HG03575 (cell line): Measurements from ENCODE around the gene SQSTM1.

Source experiments
- ATAC-seq: cut with Tn5 transposase; IDR thresholded peaks from one replicate; pipeline ENCODE4 v1.9.1; 2021; ENCODE audit not compliant: unreplicated experiment, insufficient number of reproducible peaks, low FRiP score; ENCODE audit errors: extremely low read depth

The SQSTM1 gene

GRCh38 chr5:179803651-179804554 lies 16.8 kb upstream of the SQSTM1 start:
- no peak for ATAC-seq

GRCh38 chr5:179804555-179804947 lies 16.2 kb upstream of the SQSTM1 start:
- ATAC-seq, result no peak

DNA sequence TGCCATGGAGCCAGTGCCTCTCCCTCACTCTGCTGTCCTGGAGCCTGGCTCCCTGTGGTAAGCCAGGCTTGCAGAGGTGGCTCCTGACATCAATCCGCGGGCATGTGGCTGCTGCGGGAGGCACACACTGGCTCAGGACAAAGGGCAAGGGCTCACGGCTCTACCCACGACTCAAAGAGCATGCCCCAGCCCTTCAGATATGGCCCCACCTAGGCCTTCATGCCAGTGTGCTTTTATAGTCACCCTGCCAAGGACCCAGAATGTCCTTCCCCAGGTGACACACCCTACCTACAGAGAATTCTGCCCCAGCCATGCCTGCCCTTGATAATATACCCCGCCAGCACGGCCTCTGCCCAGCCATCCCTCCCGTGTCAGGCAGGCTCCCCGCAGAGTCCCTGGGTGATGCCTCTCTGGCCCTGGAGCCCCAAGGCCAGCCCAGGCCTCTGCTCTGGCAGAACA lies 15.6 kb upstream of the SQSTM1 start:
- no peak for ATAC-seq

GRCh38 chr5:179805529-179806249 lies 15.0 kb upstream of the SQSTM1 start:
- no peak for ATAC-seq

DNA sequence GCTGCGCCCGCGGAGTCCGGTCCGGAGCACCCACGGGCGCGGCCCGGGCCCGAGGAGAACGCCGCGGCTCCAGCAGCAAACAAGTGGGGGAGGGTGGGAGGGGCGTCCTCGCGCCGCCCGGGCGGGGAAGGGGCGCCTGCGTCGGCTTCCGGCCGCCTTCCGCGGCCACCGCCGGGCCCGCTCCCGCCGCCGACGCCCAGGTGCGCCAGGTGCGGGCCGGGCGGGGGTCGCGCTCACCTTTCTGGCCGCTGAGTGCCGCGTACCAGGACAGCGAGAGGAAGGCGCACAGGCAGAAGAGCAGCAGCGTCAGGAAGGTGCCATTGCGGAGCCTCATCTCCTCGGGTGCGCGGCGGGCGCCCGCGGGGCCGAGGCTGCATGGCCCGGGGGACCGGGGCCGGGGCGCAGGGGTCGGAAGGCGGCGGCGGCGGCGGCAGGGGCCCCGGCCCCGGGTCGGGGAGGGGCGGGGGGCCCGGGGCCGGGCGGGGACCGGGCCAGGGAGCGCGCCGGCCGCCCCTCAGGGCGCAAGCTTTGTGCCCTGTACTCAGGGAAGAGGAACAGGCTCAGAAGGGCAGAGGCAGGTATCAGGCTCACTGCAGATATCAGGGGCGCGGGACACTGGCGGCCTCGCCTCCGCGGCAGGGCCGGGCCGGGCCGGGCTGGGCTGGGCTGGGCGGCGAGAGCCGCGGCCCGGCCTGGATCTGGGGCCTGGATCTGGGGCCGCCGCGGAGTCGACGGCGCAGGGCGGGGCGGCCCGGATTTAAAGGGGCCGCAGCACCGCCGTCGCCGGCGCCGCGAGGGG lies 14.3 kb upstream of the SQSTM1 start, which contains the start of gene MGAT4B:
Gene MGAT4B, minus strand, starts transcription at position 617 of the 799 bp plus-strand sequence. Its CDS starts 283 bp downstream, at position 334.
- no peak for ATAC-seq

DNA sequence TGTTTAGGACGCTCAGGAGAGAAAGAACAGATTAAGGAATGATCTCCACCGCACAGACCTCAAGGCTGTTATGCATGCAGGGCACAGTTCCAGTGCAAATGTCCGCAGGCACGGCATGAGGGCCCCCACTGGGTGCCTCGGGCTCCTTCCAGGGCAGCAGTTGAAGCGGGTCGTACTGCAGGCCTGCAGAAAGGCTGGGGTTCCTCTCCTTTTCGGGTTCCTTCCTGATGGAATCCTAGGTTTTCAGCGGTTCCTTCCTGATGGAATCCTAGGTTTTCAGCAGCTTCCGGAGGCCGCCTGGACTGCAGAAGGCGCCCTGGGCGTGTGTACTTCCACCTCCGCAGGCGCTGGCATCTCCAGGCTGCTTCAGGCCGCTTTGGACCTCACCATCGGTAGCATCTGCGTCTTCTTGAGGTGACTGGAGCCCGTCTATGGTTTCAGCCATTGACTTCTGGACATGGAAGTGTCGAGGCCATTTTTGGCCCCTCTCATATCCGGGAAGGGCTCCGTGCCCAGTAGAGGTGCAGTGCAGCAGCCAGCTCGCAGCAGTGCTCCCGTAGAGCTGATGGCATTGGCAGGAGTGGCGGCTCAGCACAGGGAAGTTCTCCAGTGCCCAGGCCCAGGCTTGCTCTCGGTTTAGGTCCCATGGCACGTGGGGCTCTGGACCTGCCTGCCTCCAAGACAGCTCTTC lies 8.4 kb upstream of the SQSTM1 start:
- ATAC-seq, result no peak

- no peak for ATAC-seq
Observed at GRCh38 chr5:179812997-179813607, 7.6 kb upstream of the SQSTM1 start.

DNA sequence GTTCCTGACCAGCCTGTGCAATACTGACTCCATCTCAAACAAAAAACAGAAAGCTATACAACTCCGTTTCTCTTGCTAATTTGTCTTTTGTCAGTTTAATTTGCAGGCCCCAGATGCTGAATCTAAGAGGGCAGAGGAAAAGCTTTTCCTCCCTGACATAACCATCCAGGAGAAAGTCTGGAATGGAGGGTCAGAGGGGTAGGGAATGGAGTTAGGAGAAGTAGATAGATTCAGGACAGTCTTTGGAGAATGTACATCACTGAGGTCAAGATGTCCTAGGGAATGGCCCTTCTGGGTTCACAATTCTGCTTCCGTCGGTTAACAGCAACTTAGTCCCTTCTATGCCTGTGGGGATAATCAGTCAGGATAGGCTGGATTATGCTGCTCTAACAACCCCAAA lies 6.6 kb upstream of the SQSTM1 start:
- ATAC-seq, result no peak

DNA sequence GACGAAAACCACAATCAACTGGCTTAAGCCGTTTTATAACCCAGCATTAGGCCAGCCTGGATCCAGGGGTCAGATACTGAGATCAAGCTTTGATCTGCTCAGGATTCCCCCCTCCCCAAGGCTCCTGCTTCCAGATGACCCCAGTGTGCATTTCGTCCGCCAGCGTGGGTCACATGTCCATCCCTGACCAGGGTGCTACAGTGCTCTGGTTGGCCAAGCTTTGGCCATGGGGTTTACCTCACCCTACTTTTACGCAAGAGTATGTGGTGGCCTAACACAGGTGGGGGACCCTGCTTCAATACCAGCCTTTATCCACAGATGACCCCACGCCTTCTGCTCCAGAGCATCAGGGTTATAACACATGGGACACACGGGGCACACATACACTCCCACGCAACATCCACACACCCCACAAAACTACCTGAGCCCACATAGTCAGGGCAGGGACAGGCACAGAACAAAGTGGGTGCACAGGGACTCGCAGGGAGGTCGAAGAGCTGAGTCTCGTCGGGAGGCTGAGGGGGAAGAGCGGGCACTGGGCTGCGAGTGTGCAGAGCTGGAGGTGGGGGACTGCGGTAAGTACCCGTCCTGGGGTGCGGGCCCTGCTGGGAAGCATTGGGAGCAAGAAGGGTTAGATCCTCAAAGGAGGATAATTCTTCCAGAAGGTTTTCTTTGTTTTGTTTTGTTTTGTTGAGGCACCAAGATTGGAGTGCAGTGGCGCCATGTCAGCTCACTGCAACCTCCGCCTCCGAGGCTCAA lies 5.0 kb upstream of the SQSTM1 start:
- no peak for ATAC-seq

GRCh38 chr5:179816401-179816795 lies 4.3 kb upstream of the SQSTM1 start:
- no peak for ATAC-seq

DNA sequence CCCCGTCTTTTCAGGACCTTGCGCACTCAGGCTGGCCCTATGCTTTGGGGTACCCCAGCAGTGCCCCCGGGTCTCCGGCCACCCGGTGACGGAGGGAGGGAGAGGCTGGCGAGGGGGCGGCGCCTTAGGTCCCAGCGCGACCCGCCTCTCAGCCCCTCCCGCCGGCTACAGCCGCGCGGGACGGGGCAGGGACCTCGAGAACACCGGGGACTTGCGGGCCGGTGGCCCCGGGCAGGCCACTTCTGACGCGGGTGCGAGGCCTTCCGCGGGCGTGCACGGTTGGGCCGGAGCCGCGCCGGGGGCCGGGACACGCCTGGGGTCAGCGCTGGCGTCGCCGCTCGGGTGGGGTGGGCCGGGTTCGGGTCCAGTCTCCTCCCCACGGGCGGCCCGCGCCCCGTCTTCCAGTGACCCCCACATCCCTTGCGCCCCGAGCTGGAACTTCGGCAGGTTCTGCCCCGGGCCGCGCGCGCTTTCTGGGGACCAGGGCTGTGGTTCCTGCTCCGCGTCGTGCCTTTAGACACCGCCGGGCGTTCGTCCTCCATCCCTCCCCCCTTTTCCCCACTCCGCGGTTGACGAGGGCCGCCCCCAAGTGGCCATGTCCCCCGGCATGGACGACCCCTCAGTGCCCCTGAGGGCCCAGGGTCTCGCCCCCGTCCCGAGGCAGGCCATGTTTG lies 3.8 kb upstream of the SQSTM1 start:
- no peak for ATAC-seq

- ATAC-seq, result no peak
Observed at GRCh38 chr5:179817470-179817840, 3.2 kb upstream of the SQSTM1 start.

DNA sequence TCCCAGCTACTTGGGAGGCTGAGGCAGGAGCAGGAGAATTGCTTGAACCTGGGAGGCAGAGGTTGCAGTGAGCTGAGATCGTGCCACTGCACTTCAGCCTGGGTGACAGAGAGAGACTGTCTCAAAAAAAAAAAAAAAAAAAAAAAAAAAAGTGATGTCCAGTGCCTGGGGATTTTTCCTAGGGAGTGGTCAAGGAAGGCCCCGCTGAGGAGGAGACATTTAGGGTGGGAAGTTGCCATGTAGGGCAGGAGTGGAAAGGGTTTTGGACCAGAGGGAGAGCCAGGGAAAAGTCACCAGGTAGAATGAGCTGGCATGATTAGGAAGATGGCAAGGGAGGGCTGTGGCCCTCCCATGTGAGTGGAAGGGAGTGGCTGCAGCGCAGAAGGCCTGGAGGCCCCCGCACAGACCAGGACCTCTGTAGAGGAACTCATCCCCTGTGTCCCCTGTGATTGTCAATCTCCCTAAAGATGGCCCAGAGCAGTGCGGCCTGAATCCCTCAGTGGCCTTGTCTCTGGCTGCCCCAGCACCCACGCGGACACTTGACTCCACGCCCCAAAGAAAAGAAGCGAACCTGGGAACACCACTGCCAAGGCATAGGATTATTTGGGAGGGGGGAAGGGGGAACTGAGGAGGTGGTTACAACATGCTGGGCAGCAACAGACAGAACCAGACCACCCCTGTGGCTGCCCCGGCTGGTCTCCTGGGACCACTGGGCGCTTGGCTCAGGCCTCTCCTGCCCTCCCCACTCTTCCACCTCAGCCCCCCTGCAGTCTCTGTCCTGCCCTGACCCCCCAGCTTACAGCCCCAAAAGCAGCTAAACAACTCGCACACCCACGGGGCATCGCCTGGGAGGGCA lies 2.6 kb upstream of the SQSTM1 start:
- no peak for ATAC-seq

DNA sequence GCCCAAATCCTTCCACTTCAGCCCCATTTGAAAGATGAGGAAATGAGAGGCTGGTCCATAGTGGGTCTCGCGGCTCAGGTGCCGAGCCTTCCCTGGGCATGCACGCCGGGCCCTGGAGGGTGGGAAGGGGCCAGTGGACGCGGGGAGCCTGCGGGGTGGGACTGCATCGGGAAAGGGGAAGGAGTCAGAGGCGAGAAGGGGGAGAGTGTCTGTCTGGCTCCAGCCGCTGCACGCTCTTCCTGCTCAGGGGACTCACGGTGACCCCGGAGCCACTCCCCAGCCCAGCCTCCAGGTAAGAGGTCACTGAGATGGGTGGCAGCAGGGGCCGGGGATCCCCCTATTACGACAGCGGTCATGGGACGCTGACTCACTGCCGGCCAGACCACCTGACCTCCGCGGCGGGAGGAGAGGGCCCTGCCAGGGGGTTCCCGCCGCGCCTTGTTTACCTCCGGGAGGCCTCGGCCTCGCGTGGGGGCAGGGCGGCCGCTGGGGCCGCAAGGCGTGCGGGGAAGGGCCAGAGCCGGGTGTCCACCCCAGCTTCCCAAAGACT lies 1.9 kb upstream of the SQSTM1 start:
- ATAC-seq, result peak; percentile 54

DNA sequence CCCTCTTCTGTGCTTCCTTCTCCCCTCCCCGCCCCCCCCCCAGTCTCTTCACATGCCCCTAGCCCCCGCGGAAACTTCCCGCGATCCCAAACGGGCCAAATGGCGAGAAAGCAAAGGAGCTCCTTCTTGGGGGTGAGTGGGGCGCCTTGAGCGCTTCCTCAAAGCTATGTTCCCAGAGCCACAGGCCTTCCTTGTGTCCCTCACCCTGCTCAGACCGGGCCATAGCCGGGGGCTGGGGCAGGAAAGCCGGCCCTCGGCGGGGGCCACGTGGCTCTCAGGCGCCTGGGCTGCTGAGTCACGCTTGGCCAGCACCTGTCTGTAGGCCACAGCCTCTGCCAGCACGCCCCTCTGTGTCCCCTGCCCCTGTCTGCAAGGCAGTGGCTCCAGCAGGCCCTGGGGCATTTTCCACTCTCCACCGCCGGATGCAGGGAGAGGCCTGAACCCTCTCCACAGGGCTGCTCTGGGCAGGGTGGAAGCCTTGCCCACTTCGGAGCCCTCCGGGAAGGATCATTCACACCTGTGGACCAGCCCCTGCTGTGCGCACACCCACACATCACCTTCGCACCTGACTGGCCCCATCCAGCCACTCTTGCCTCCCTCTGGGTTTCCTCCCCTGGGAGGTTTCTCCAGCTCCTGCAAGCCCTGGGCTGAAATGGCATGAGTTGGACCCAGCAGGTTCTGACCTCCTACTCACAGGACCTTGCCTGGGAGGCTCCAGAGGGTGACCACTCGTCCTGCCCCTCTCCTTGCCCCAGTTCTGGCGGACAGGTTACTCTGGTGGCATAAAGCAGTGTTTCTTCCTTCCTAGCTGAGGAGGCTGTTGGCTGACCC lies 1.2 kb upstream of the SQSTM1 start:
- no peak for ATAC-seq
